SK-N-SH treated with all-trans-retinoic acid at 6 μM for 48 hours (cell line): ENCODE data around the gene SRD5A2.
"Not testable (repeated sequence)": the region's sequence is repeated elsewhere in the genome, so short reads cannot be mapped to it uniquely, and the experiment has no call there.

Source experiments
- ATAC-seq: fragments of 200-7000 bp; cut with Tn5 transposase; 3 replicates; pipeline ENCODE4 v1.9.1; 2020; ENCODE audit warnings: mild to moderate bottlenecking, moderate library complexity
- BACH2 ChIP-seq: fragments of 250-450 bp; sonication (Bioruptor Pico); IDR thresholded peaks from 2 replicates; pipeline ENCODE4 v1.9.0; 2021; ENCODE audit warnings: mild to moderate bottlenecking, borderline replicate concordance
- CSDC2 ChIP-seq: fragments of 250-450 bp; sonication (Bioruptor Pico); IDR thresholded peaks from 2 replicates; pipeline ENCODE4 v1.5.0; 2020; ENCODE audit warnings: mild to moderate bottlenecking, moderate library complexity
- ESRRG ChIP-seq: fragments of 250-450 bp; sonication (Bioruptor Pico); IDR thresholded peaks from 2 replicates; pipeline ENCODE4 v1.6.1; 2021; ENCODE audit warnings: mild to moderate bottlenecking
- GLIS3 ChIP-seq: fragments of 250-450 bp; sonication (Bioruptor Pico); IDR thresholded peaks from 2 replicates; pipeline ENCODE4 v1.5.0; 2020; ENCODE audit warnings: mild to moderate bottlenecking, moderate library complexity
- ISL1 ChIP-seq: fragments of 250-450 bp; sonication (Bioruptor Pico); IDR thresholded peaks from 2 replicates; pipeline ENCODE4 v2.1.2; 2022; ENCODE audit warnings: mild to moderate bottlenecking, moderate library complexity
- OSR1 ChIP-seq: fragments of 250-450 bp; sonication (Bioruptor Pico); IDR thresholded peaks from 2 replicates; pipeline ENCODE4 v1.8.0; 2022; ENCODE audit warnings: moderate library complexity, mild to moderate bottlenecking, inconsistent platforms
- PPARA ChIP-seq: fragments of 250-450 bp; sonication (Bioruptor Pico); IDR thresholded peaks from 2 replicates; pipeline ENCODE4 v1.5.0; 2020; ENCODE audit warnings: mild to moderate bottlenecking, borderline replicate concordance
- SNAI2 ChIP-seq: fragments of 250-450 bp; sonication (Bioruptor Pico); IDR thresholded peaks from 2 replicates; pipeline ENCODE4 v1.5.0; 2020; ENCODE audit warnings: mild to moderate bottlenecking, moderate library complexity
- TCF4 ChIP-seq: fragments of 250-450 bp; sonication (Bioruptor Pico); IDR thresholded peaks from 2 replicates; pipeline ENCODE4 v1.8.0; 2021; ENCODE audit warnings: mild to moderate bottlenecking, moderate library complexity, borderline replicate concordance
- TOX ChIP-seq: fragments of 250-450 bp; sonication (Bioruptor Pico); IDR thresholded peaks from 2 replicates; pipeline ENCODE4 v1.8.0; 2021; ENCODE audit warnings: mild to moderate bottlenecking, moderate library complexity, borderline replicate concordance
- ZFP3 ChIP-seq: fragments of 250-450 bp; sonication (Bioruptor Pico); IDR thresholded peaks from 2 replicates; pipeline ENCODE4 v1.5.0; 2020; ENCODE audit warnings: mild to moderate bottlenecking, moderate library complexity
- ZFP30 ChIP-seq: fragments of 450-650 bp; formaldehyde crosslinking; IDR thresholded peaks from 2 replicates; pipeline ENCODE4 v1.5.0; 2022; ENCODE audit warnings: mild to moderate bottlenecking, moderate library complexity
- ZNF565 ChIP-seq: fragments of 450-650 bp; formaldehyde crosslinking; conservative IDR thresholded peaks from 2 replicates; pipeline ENCODE4 v1.5.0; 2020; ENCODE audit warnings: low read depth, mild to moderate bottlenecking, moderate library complexity
- ZNF70 ChIP-seq: fragments of 450-650 bp; formaldehyde crosslinking; IDR thresholded peaks from 2 replicates; pipeline ENCODE4 v1.5.0; 2020; ENCODE audit warnings: mild to moderate bottlenecking, moderate library complexity
- ZNF8 ChIP-seq: fragments of 450-650 bp; formaldehyde crosslinking; IDR thresholded peaks from 2 replicates; pipeline ENCODE4 v1.5.0; 2020; ENCODE audit warnings: mild to moderate bottlenecking, moderate library complexity
- TF ChIP-seq, protein P1 (sequence below): fragments of 250-450 bp; sonication (Bioruptor Pico); IDR thresholded peaks from 2 replicates; pipeline ENCODE4 v1.5.0; 2020; ENCODE audit warnings: mild to moderate bottlenecking, moderate library complexity
- TF ChIP-seq, protein P2 (sequence below): fragments of 250-450 bp; sonication (Bioruptor Pico); IDR thresholded peaks from 2 replicates; pipeline ENCODE4 v1.8.0; 2020; ENCODE audit warnings: mild to moderate bottlenecking, moderate library complexity, borderline replicate concordance
- TF ChIP-seq, protein P3 (sequence below): fragments of 250-450 bp; sonication (Bioruptor Pico); IDR thresholded peaks from 2 replicates; pipeline ENCODE4 v1.8.0; 2021; ENCODE audit warnings: low read depth, mild to moderate bottlenecking, moderate library complexity, borderline replicate concordance
- TF ChIP-seq, protein P4 (sequence below): fragments of 250-450 bp; sonication (Bioruptor Pico); IDR thresholded peaks from 2 replicates; pipeline ENCODE4 v1.5.1; 2020; ENCODE audit warnings: low read depth, mild to moderate bottlenecking, moderate library complexity

SRD5A2 gene

DNA sequence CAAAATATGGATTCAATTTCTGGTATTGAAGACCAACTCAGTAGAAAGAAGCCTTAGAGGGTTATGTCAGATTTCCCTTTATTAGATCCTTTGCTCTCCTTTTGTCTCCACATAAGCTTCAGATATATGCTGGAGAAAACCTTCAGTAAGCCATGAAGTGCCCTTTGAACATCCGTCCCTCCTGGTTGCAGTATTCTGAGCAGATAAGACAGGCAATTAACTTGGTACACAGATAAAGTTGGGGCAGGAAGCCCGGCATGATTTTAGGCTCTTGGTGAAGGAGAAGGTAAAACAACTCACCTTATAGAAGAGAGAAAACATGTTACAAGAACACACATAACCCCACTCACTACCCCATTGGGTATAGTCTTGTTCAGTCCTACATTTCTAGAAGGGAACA is 76.4 kb downstream of the SRD5A2 start:
- TF ChIP-seq CSDC2 (CRISPR knock-in tag), result no peak
- TF ChIP-seq TCF4, result no peak
- TF ChIP-seq ZFP3 (CRISPR knock-in tag), result no peak
- no peak for TF ChIP-seq OSR1 (CRISPR knock-in tag)
- no peak for TF ChIP-seq ZNF565 (CRISPR knock-in tag)
- no peak for TF ChIP-seq PPARA (CRISPR knock-in tag)
- TF ChIP-seq, protein P1, sequence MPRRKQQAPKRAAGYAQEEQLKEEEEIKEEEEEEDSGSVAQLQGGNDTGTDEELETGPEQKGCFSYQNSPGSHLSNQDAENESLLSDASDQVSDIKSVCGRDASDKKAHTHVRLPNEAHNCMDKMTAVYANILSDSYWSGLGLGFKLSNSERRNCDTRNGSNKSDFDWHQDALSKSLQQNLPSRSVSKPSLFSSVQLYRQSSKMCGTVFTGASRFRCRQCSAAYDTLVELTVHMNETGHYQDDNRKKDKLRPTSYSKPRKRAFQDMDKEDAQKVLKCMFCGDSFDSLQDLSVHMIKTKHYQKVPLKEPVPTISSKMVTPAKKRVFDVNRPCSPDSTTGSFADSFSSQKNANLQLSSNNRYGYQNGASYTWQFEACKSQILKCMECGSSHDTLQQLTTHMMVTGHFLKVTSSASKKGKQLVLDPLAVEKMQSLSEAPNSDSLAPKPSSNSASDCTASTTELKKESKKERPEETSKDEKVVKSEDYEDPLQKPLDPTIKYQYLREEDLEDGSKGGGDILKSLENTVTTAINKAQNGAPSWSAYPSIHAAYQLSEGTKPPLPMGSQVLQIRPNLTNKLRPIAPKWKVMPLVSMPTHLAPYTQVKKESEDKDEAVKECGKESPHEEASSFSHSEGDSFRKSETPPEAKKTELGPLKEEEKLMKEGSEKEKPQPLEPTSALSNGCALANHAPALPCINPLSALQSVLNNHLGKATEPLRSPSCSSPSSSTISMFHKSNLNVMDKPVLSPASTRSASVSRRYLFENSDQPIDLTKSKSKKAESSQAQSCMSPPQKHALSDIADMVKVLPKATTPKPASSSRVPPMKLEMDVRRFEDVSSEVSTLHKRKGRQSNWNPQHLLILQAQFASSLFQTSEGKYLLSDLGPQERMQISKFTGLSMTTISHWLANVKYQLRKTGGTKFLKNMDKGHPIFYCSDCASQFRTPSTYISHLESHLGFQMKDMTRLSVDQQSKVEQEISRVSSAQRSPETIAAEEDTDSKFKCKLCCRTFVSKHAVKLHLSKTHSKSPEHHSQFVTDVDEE (CRISPR knock-in tag), result no peak
- no peak for TF ChIP-seq ZNF70 (CRISPR knock-in tag)
- TF ChIP-seq ZNF8 (CRISPR knock-in tag), result no peak
- TF ChIP-seq GLIS3, result no peak
- no peak for TF ChIP-seq ESRRG (CRISPR knock-in tag)
- TF ChIP-seq, protein P2, sequence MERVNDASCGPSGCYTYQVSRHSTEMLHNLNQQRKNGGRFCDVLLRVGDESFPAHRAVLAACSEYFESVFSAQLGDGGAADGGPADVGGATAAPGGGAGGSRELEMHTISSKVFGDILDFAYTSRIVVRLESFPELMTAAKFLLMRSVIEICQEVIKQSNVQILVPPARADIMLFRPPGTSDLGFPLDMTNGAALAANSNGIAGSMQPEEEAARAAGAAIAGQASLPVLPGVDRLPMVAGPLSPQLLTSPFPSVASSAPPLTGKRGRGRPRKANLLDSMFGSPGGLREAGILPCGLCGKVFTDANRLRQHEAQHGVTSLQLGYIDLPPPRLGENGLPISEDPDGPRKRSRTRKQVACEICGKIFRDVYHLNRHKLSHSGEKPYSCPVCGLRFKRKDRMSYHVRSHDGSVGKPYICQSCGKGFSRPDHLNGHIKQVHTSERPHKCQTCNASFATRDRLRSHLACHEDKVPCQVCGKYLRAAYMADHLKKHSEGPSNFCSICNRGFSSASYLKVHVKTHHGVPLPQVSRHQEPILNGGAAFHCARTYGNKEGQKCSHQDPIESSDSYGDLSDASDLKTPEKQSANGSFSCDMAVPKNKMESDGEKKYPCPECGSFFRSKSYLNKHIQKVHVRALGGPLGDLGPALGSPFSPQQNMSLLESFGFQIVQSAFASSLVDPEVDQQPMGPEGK, result no peak
- no peak for ATAC-seq

DNA sequence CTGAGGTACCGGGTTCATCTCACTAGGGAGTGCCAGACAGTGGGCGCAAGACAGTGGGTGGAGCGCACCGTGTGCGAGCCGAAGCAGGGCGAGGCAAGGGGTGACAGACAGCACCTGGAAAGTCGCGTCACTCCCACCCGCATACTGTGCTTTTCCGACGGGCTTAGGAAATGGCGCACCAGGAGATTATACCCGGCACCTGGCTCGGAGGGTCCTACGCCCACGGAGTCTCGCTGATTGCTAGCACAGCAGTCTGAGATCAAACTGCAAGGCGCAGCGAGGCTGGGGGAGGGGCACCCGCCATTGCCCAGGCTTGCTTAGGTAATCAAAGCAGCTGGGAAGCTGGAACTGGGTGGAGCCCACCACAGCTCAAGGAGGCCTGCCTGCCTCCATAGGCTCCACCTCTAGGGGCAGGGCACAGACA is 84.3 kb downstream of the SRD5A2 start:
- not testable (repeated sequence) for ATAC-seq

DNA sequence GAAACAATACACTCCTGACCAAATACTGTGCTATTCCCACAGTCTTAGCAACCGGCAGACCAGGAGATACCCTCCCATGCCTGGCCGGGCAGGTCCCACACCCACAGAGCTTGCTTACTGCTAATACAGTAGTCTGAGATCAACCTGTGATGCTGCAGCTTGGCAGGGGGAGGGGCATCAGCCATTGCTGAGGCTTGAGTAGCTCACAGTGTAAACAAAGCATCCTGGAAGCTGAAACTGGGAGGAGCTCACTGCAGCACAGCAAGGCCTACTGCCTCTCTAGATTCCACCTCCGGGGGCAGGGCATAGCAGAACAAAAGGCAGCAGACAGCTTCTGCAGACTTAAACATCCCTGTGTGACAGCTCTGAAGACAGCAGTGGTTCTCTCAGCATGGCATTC is 91.4 kb downstream of the SRD5A2 start:
- ATAC-seq, result not testable (repeated sequence)

DNA sequence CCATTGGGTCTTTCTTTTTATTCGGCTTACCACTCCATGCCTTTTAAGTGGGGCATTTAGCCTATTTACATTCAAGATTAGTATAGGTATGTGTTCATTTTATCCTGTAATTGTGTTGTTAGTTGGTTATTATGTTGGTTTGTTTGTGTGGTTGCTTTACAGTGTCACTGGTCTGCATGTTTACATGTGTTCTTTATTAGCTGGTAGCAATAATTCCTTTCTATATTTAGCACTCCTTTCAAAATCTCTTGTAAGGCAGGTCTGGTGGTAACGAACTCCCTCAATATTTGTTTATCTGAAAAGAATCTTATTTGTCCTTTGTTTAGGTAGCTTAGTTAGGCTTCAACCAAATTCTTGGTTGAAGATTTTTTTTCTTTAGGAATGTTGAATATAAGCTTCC is 97.5 kb downstream of the SRD5A2 start:
- no peak for TF ChIP-seq TOX (CRISPR knock-in tag)
- TF ChIP-seq ZFP3 (CRISPR knock-in tag), result no peak
- TF ChIP-seq SNAI2 (CRISPR knock-in tag), result no peak
- TF ChIP-seq, all 23 proteins: peak for 0
- ATAC-seq, result no peak

DNA sequence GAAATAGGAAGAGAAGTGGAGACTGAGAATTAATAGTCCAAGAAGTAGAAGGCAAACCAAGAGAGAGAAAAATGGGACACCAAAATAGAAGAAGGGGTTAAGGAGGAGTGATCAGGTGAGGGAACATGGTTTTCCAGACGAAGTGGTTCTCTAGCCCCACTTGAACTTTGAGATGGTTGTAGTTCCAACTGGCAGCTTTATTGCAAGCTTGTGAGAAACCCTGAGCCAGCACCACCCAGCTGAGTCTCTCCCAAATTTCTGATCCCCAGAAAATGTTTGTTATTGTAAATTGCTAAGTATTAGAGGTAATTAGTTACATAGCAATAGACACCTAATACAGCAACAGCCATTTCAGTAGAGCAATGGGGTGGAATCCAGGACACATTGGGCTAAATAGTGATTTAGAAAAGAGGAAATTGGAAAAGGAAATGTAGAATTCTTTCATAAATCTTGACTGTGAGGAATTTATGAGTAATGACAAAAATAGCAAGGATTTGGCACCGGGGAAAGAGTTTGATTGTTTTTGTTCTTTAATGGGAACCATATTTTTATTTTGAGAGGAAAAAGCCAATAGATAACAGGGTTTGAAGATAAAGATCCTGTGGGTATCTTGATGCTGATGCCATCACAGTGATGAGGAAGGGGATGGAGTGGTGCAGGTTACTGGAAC is 104.1 kb downstream of the SRD5A2 start:
- ATAC-seq, result no peak; the same call in 2 of the 3 replicates
- TF ChIP-seq SNAI2 (CRISPR knock-in tag), result no peak
- no peak for TF ChIP-seq ZNF70 (CRISPR knock-in tag)
- TF ChIP-seq, protein P1 (CRISPR knock-in tag), result no peak
- no peak for TF ChIP-seq ISL1 (CRISPR knock-in tag)
- no peak for TF ChIP-seq ZFP3 (CRISPR knock-in tag)
- no peak for TF ChIP-seq GLIS3

DNA sequence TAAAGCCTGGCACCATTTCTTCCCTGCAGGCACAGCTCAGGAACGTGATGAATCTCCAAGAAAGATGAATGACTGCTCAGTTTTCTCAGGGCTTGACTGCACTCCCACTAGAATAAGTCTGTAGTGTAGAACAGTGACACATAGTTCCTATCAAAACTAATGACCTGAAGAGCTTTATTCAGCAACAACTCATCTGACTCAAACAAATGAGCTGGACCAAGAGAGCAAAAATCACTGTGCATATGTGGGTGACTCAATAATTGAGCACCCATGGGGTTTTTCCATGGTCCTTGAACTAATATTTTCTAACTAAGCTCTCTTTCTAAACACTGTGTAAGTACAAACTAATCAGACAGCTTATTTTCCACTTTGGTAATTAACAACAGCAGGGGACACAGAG is 105.0 kb downstream of the SRD5A2 start:
- peak; percentile 41; the same call in 2 of the 3 replicates for ATAC-seq
- TF ChIP-seq ZNF565 (CRISPR knock-in tag), result no peak
- TF ChIP-seq, protein P3, sequence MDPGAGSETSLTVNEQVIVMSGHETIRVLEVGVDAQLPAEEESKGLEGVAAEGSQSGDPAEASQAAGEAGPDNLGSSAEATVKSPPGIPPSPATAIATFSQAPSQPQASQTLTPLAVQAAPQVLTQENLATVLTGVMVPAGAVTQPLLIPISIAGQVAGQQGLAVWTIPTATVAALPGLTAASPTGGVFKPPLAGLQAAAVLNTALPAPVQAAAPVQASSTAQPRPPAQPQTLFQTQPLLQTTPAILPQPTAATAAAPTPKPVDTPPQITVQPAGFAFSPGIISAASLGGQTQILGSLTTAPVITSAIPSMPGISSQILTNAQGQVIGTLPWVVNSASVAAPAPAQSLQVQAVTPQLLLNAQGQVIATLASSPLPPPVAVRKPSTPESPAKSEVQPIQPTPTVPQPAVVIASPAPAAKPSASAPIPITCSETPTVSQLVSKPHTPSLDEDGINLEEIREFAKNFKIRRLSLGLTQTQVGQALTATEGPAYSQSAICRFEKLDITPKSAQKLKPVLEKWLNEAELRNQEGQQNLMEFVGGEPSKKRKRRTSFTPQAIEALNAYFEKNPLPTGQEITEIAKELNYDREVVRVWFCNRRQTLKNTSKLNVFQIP (CRISPR knock-in tag), result no peak
- TF ChIP-seq ZNF8 (CRISPR knock-in tag), result no peak
- TF ChIP-seq, protein P2, result no peak
- TF ChIP-seq, protein P4, sequence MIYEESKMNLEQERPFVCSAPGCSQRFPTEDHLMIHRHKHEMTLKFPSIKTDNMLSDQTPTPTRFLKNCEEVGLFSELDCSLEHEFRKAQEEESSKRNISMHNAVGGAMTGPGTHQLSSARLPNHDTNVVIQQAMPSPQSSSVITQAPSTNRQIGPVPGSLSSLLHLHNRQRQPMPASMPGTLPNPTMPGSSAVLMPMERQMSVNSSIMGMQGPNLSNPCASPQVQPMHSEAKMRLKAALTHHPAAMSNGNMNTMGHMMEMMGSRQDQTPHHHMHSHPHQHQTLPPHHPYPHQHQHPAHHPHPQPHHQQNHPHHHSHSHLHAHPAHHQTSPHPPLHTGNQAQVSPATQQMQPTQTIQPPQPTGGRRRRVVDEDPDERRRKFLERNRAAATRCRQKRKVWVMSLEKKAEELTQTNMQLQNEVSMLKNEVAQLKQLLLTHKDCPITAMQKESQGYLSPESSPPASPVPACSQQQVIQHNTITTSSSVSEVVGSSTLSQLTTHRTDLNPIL, result no peak
- no peak for TF ChIP-seq PPARA (CRISPR knock-in tag)
- TF ChIP-seq ESRRG (CRISPR knock-in tag), result no peak
- TF ChIP-seq ZFP30 (CRISPR knock-in tag), result no peak
- no peak for TF ChIP-seq SNAI2 (CRISPR knock-in tag)
- no peak for TF ChIP-seq BACH2 (CRISPR knock-in tag)
- no peak for TF ChIP-seq ZFP3 (CRISPR knock-in tag)
